Measurements from ENCODE around the gene PHYHD1. TPM values are rescaled to one million over a fixed set of nuclear protein-coding genes. Genes with fewer than 3 reads are reported as not detected.

The PHYHD1 gene
- total RNA-seq, 4 donors from 2014 or later: 9.5 to 39.3 (median 30.3) TPM

DNA sequence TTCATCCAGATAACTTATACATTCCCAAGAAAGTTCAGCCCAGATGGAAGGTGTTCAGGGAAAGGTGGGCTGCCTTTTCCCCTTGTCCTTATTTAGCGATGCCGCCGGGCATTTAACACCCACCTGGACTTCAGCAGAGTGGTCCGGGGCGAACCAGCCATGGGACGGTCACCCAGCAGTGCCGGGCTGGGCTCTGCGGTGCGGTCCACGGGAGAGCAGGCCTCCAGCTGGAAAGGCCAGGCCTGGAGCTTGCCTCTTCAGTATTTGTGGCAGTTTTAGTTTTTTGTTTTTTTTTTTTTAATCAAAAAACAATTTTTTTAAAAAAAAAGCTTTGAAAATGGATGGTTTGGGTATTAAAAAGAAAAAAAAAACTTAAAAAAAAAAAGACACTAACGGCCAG is 4.0 kb upstream of the PHYHD1 start:
- in situ Hi-C loops (cut with MboI; ENCODE audit: low sequenced_read_pairs in 4 of 4) (no loop called here), intact Hi-C loops (cut with DNase I; ENCODE audit: low total_unique reads) (loop anchor here (5.0 kb wide), 1 partner anchor 34 kb away; the partner anchor contains the start of genes KYAT1 and LRRC8A)
- Histone ChIP-seq H3K9me3 (no peaks in the 10 kb centered on the region), H3K36me3 (peaks cover 0 to 11% of the 10 kb centered on the region in 2 donors), H3K27ac (peak overlapping the region; percentile 73 to 85 (median 82)), H3K4me3 (peak overlapping the region; percentile 23 to 43 (median 30)), H3K4me1 (peaks cover 82 to 84% of the 10 kb centered on the region in 2 donors), H3K27me3 (no peaks in the 10 kb centered on the region)
- no peak for ATAC-seq
- DNase-seq: no peak
- TF ChIP-seq POLR2A (IDR thresholded peaks at IDR 0.05): no peak
- TF ChIP-seq, protein P1, sequence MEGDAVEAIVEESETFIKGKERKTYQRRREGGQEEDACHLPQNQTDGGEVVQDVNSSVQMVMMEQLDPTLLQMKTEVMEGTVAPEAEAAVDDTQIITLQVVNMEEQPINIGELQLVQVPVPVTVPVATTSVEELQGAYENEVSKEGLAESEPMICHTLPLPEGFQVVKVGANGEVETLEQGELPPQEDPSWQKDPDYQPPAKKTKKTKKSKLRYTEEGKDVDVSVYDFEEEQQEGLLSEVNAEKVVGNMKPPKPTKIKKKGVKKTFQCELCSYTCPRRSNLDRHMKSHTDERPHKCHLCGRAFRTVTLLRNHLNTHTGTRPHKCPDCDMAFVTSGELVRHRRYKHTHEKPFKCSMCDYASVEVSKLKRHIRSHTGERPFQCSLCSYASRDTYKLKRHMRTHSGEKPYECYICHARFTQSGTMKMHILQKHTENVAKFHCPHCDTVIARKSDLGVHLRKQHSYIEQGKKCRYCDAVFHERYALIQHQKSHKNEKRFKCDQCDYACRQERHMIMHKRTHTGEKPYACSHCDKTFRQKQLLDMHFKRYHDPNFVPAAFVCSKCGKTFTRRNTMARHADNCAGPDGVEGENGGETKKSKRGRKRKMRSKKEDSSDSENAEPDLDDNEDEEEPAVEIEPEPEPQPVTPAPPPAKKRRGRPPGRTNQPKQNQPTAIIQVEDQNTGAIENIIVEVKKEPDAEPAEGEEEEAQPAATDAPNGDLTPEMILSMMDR (IDR thresholded peaks at IDR 0.05 in 4 of 5, conservative IDR thresholded peaks at IDR 0.05 in 1 of 5): no peak

DNA sequence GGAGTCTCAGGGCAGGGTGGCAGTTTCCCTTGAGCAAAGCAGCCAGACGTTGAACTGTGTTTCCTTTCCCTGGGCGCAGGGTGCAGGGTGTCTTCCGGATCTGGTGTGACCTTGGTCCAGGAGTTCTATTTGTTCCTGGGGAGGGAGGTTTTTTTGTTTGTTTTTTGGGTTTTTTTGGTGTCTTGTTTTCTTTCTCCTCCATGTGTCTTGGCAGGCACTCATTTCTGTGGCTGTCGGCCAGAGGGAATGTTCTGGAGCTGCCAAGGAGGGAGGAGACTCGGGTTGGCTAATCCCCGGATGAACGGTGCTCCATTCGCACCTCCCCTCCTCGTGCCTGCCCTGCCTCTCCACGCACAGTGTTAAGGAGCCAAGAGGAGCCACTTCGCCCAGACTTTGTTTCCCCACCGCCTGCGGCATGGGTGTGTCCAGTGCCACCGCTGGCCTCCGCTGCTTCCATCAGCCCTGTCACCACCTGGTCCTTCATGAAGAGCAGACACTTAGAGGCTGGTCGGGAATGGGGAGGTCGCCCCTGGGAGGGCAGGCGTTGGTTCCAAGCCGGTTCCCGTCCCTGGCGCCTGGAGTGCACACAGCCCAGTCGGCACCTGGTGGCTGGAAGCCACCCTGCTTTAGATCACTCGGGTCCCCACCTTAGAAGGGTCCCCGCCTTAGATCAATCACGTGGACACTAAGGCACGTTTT is 3.5 kb upstream of the PHYHD1 start:
- in situ Hi-C loops (cut with MboI; ENCODE audit: low sequenced_read_pairs in 4 of 4): no loop called here
- H3K4me3 ChIP-seq: peak overlapping the region in 3 of 4 donors; percentile 23 to 43 (median 34)
- intact Hi-C loops (cut with DNase I; ENCODE audit: low total_unique reads): loop anchor here (5.0 kb wide), 1 partner anchor 35 kb away; the partner anchor contains the start of genes KYAT1 and LRRC8A
- H3K4me1 ChIP-seq: peaks cover 80 to 82% of the 10 kb centered on the region in 2 donors
- peak in 1 of 2 donors; percentile 48 for TF ChIP-seq POLR2A (IDR thresholded peaks at IDR 0.05)
- TF ChIP-seq, protein P1 (IDR thresholded peaks at IDR 0.05 in 4 of 5, conservative IDR thresholded peaks at IDR 0.05 in 1 of 5): no peak
- peaks cover 0 to 11% of the 10 kb centered on the region in 2 donors for H3K36me3 ChIP-seq
- H3K27ac ChIP-seq: peak overlapping the region; percentile 73 to 85 (median 82)
- no peaks in the 10 kb centered on the region for H3K27me3 ChIP-seq
- H3K9me3 ChIP-seq: no peaks in the 10 kb centered on the region
- peak; percentile 65 to 81 for DNase-seq
- peak; percentile 39 to 70 for ATAC-seq

- no peaks in the 10 kb centered on the region for H3K9me3 ChIP-seq
- no peaks in the 10 kb centered on the region for H3K27me3 ChIP-seq
- no peak overlapping the region for H3K4me3 ChIP-seq
- no peak for DNase-seq
- ATAC-seq: no peak
- TF ChIP-seq, protein P1 (IDR thresholded peaks at IDR 0.05 in 4 of 5, conservative IDR thresholded peaks at IDR 0.05 in 1 of 5): no peak
- peaks cover 69 to 73% of the 10 kb centered on the region in 2 donors for H3K4me1 ChIP-seq
- H3K27ac ChIP-seq: peak overlapping the region; percentile 81 to 85 (median 83)
- intact Hi-C loops (cut with DNase I; ENCODE audit: low total_unique reads) (loop anchor here (5.0 kb wide), 1 partner anchor 37 kb away; the partner anchor contains the start of genes KYAT1 and LRRC8A), in situ Hi-C loops (cut with MboI; ENCODE audit: low sequenced_read_pairs in 4 of 4) (no loop called here)
- H3K36me3 ChIP-seq: peaks cover 0 to 11% of the 10 kb centered on the region in 2 donors
Observed at GRCh38 chr9:128918921-128919320, 1.9 kb upstream of the PHYHD1 start.

DNA sequence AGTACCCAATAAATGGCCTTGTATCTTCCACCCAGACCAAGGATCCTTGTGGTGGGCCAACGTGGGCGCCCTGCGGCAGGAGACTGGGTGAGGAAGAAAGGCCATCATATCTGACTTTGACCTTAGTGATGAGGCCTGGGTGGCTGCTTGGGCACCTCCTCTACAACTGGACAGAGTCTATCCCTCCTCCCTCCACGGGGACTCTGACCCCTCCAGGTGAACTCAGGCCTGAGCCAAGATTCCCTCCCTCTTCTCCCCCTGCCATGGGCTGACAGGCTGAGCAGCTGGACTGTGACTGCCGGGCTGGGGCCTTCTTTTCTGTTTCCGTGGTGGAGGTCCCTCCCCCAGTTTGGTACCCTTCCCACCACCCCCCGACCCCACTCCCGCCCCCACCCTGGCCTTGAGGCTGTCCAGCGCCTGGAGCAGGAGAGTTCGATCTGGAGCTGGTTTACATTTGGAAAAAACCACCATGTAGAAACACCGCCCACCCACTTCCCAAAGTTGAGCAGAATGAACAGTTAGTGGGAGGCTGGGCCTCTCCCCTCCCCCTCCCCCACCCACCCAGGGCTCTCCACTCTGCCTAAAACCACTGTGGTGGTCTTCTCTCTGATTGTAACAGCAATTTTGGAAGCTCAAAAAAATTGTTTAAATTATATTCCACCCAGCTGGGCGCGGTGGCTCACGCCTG is 1.2 kb upstream of the PHYHD1 start:
- H3K4me1 ChIP-seq: peaks cover 67 to 69% of the 10 kb centered on the region in 2 donors
- intact Hi-C loops (cut with DNase I; ENCODE audit: low total_unique reads) (loop anchor here (5.0 kb wide), 1 partner anchor 37 kb away; the partner anchor contains the start of genes KYAT1 and LRRC8A), in situ Hi-C loops (cut with MboI; ENCODE audit: low sequenced_read_pairs in 4 of 4) (no loop called here)

More for the DNA sequence above, 1.2 kb upstream of the PHYHD1 start:
- H3K36me3 ChIP-seq: peaks cover 0 to 11% of the 10 kb centered on the region in 2 donors
- no peak for TF ChIP-seq POLR2A (IDR thresholded peaks at IDR 0.05)
- TF ChIP-seq, protein P1 (IDR thresholded peaks at IDR 0.05 in 4 of 5, conservative IDR thresholded peaks at IDR 0.05 in 1 of 5): no peak
- H3K4me3 ChIP-seq: no peak overlapping the region
- H3K9me3 ChIP-seq: no peaks in the 10 kb centered on the region
- H3K27me3 ChIP-seq: no peaks in the 10 kb centered on the region
- DNase-seq: no peak
- peak overlapping the region; percentile 81 to 85 (median 83) for H3K27ac ChIP-seq
- no peak for ATAC-seq
